ENCODE results near the gene VPS72.
A peak's percentile ranks its signal among the peaks of the same experiment; 100 is the strongest.

VPS72 gene

DNA sequence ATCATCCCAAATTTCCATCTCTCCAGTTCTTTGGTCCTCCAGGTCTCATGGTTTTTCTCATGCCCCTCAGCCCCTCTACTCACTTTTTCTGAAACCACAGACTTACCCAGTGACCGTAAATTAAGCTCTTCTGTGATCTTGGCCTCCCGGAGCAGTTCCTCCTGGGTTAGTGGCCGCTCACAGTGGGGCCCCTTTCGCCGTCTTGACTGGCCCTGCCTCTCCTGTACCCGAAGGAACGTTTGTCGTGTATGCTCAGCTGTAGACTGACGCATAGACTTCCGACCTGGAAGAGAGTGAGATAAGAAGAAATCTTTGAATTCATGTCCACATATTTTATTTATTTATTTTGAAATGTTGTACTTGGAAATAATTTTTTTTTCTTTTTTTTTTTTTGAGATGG, 5.8 kb downstream of the VPS72 start:
- FAIRE-seq, result no peak

DNA sequence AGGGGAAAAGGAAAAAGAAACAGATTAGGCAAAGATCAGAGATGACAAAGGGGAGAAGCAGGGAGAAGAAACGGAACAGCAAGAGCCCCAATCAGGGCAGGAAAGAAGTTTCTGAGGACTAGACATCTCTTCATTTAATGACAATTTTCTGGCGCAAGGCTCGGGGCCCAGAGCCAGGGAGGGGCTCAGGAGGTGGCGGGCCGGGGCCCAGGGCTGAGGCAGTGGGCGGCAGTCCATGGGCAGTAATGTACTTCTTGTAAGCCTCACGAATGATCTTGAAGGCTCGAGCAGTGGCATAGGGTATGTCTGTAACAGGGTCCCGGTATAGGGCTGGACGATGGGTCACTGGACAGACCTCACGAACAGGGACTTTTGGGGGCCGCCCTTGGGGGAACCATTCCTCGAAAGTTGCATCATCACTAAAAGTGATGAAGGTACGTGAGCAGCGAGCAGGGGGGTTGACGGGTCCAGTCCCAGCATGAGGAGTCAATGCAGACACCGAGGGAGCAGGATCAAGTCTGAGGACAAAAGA, 13.4 kb downstream of the VPS72 start:
- no peak for FAIRE-seq

DNA sequence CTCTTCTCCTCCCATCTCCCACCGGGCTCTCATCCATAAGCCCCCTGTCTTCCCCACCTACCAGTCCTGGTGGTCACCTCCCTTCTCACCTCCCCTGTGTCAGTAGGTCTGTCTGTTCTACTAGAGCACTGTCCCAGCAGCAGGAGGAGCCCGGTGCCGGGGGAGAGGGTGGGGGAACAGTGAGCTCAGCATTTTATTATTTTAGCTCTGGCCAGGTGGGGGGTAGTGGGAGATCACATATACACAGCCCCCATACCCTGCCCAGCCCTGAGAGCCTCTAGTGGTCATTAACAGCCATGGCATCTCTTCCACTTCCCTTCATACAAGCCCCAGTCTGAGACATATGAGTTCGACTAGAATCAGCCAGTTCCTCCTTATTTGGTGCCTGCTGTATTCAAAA, 14.1 kb downstream of the VPS72 start, which contains the start of gene TMOD4:
TSS of gene TMOD4 (minus strand) at position 119 of the 400 bp plus-strand sequence. CDS start 1,106 bp downstream, outside the sequence.
- no peak for FAIRE-seq

DNA sequence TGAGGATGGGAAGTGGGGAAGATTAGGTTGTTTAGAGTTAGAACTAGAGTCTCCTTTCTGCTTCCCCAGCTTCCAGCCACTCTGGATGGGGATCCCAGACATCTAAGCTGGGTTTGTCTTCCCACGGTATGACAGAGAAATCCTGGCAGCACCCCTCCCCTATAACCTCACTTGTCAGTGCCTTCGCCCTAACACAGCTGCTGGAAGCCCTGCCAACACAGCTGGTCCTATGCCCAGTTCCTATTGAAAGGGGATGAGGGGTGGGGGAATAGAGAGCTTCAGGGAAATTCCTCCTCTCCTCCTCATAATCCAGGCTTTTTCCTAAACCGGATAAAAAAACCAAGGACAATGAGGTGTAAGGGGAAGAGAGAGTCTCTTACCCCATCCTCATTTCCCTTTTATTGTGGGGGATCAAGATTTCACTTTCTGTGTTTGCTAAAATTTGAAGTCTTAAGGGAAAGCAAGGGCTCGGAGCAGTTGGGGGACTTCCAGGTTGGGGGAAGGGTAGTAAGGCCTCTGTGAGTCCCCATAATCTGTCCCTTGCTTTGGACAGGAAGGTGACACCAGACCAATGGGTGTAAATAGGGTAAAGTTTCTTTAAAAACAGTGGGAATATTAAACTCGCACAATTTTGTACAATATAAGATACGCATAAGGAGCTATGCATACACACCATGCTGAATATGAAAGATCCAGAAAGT, 14.8 kb downstream of the VPS72 start:
- FAIRE-seq, result no peak

DNA sequence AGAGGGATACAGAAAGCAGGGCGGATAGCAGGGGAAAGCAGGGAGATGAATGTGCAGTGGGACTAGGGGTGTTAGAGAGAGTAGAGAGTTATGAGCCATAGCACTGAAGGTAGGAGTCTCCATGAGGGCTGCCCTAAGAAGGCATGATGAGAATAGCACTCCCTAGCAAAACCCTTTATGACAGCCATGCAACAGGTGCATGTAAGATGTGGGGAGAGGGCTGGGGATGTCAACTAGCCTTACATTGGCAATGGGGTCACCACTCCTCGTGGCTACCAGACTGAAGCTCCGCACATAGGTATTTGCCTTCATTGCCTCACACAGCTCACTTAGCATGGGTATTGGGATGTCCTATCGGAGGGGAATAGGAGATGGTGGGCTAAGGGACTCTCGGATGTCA, 18.8 kb downstream of the VPS72 start:
- FAIRE-seq, result no peak

DNA sequence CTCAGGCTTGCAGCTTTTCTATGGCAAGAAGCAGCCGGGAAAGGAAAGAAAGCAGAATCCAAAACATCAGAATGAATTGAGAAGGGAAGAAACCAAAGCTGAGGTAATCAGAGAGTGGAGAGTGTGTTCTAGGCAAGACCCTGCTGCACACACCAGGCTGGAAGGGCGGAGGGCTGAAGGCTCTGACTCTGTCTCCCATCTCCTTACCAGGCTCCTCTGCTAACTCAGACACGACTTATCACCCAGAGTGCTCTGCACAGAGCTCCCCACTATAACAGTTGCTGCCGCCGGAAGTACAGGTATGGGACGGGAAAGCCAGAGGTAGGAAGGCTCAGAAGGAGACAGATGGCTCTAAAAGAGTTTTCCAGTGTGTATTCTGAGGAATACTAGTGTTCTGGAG, 22.9 kb downstream of the VPS72 start:
- no peak for FAIRE-seq

DNA sequence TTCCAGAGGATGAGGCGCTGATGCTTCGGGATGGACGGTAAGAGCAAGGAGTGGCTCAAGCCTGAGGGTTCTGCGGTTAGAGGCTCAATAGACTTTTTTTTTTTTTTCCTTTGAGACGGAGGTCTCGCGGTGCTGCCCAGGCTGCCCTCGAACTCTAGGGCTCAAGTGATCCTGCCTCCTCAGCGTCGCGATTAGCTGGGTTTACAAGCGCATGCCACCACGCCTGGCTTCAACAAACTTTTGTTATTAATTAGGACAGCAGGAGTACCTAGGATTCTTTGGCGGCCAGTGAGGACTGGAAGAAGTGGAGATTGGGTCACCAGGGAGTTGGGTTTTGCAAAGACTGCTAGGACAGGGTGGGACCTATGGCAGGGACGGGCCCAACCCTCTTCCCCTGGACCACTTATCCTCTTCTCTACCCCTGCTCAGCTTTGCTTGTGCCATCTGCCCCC, 23.5 kb downstream of the VPS72 start:
- no peak for FAIRE-seq

DNA sequence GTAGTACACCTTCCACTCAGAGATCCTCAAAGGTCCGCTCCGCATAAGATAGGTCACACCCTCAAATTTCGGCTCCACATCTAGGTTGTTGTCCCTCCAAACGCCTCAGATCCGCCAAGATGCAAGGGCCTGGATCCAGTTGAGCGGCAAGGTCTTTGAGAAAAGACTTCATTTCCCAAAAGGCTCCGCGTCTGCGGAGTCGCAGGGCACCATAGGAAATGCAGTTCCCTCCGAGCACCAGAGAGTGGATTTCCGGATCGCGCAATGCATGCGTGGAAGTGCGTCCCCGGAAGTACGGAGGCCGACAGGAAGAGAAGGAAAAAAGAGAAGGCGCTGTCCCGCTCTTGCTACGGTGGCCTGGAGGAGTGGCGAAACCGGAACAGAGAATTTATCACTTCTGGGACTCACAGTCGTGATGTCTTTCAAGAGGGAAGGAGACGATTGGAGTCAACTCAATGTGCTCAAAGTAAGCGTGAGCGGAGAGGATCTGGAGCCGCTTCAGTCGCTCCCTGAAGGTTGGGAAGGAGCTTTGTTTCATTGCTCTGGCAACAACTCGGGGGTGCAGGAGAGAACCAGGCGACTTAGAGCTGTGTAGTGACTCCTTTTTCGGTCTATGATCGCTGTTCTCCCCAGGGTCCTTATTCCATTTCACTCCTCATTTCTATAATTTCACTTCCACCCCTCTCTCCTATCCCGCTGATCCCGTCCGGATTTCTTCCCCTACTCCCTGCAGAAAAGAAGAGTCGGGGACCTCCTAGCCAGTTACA, 24.1 kb downstream of the VPS72 start, which contains the start of the genes LYSMD1 and SCNM1:
TSS of gene LYSMD1 (minus strand) at position 165 of the 767 bp plus-strand sequence. CDS start 644 bp downstream, outside the sequence.
TSS of gene SCNM1 (plus strand) at position 407 of the 767 bp plus-strand sequence. CDS start at position 416, 9 bp downstream.
- peak; percentile 97 for FAIRE-seq

DNA sequence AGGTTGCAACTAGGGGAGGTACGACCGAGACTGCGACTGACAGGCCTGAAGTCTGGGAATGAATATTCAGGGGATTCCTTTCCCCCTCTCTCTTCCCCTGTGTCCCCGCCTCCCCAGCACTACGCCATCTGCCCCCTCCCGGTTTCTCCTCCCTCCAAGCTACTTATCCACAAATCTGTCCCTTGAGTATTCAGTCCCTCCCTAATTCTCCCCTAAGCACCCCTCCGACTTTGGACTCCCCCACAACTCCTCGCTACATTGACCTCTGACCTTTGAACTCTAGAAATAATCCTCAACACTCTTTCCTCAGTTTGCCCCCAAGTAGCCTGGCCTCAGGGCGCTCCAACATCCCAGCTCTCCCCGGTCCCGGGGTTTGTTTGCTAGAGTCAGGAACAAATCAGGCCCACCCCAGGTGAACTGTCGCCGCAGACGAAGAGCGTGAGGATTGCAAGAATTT, 24.7 kb downstream of the VPS72 start:
- peak; percentile 3 for FAIRE-seq

DNA sequence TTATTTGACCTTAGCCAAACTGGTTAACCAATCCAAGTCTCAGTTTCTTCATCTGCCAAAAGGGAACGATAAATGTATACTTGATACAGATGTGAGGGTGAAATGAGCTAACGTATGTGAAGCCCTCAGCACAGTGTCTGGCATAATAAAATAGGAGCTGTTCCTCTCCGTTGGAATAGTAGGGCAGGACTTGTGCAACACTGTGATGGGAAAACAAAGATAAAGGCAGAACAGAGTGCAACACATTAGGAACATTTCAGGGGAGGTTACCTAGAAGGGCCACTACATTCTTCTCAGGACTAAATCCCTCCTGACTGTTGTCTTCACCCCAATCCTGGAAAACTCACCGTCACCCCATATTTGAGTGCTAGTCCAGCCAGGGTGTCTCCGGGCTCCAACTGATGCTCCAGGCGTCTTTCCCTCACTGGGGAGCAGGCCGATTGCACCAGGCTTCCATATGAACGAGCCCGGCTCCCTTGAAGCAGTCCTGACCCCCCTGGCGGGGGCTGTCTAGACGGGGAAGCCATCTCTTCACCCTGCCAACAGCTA, 25.2 kb downstream of the VPS72 start:
- FAIRE-seq, result no peak

DNA sequence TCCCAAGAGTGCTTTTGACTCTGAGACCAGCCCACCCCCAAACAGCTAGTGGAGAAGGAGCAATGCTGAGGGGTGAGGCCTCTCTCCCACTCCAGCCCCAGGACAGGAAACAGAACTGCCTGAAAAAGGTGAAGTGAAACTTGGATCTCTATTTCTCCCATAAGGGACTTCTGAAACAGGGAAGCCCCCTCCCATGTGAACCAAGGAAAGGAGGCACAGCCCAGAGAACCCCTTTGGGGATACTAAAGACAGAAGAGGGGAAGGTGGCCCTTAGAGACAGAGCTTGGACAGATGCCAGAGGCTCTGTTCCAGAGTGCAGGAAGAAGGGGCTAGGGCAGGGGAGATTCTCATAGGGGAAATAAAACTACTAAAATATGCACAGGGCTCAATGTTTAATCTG, 30.6 kb downstream of the VPS72 start:
- no peak for FAIRE-seq

DNA sequence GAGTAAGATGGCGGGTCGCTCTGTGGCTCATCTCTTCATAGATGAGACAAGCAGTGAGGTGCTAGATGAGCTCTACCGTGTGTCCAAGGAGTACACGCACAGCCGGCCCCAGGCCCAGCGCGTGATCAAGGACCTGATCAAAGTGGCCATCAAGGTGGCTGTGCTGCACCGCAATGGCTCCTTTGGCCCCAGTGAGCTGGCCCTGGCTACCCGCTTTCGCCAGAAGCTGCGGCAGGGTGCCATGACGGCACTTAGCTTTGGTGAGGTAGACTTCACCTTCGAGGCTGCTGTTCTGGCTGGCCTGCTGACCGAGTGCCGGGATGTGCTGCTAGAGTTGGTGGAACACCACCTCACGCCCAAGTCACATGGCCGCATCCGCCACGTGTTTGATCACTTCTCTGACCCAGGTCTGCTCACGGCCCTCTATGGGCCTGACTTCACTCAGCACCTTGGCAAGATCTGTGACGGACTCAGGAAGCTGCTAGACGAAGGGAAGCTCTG, 31.2 kb downstream of the VPS72 start:
- no peak for FAIRE-seq

DNA sequence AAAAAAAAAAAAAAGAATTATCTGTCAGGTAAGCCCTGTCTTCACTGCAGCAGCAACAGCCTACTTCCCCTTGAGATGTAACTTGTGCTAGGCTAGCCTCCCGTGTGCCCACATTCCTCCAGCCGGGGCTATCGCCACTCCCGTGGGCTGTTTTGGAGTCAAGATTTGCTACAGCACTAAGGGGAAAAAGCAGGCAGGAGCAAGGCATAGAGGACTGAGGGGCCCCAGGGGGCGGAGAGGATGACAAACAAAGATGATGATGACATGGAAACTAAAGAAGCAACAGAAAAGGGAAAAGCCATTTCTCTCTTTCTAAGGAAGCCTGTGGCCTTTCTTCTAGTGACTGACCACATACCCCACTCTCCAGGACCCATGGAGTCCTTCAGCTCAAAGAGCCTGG, 31.7 kb downstream of the VPS72 start:
- no peak for FAIRE-seq

DNA sequence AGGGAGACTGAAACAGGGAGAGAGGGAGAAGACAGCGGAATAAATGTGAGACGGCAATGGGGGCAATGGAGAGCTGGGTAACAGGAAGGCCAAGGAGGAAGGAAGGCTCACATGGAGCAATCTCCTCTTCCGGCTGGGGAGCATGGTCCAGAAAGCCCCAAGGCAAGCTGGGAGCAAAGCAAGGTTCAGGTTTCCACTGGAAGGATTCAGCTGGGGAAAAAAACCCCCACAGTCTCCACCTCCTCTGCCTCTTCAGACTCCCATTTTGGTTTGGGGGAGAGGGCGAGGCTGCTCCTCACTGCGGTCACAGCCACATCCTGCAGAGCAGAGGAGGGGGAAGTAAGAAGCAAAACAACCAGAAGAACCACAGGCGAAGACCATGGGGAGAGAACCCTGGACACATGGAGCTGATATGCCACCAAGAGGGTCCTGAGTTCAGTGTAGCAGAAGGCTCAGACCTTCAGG, 32.9 kb downstream of the VPS72 start:
- FAIRE-seq, result no peak

DNA sequence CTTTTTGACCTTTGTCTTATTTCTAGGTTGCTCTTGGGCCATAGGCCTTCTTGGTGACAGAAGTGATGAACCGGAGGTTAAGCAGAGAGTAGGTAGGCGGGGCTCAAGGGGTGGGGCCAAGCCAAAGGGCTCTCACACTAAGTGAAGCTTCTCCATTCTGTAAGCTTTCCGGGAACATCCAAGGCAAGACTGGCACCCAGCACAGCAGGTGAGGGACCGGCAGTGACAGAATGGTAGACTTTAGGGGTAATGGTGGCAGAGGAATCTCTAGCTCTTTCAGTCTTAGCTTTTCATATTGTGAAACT, 33.5 kb downstream of the VPS72 start, which contains the start of gene TNFAIP8L2:
TSS of gene TNFAIP8L2 (plus strand) at position 135 of the 305 bp plus-strand sequence. CDS start 2,049 bp downstream, outside the sequence.
- FAIRE-seq, result no peak

DNA sequence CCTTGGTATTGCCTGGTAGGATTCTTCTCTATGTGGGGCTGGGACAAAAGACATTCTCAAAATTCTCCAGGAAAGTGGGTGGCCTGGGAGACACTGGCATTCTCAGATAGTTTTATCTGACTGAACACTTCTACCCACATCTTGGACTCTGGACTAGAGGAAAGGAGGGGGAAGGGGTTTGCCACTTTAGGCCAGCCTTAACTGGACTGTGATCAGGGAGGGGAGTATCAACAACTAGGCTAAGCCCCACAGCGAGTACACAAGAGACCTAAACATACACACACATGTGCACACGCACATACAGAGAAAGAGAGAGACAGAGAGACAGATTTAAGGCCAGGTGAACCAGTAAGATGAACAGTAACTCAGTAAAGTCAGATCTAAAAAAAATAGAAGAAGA, 42.3 kb downstream of the VPS72 start:
- no peak for FAIRE-seq

DNA sequence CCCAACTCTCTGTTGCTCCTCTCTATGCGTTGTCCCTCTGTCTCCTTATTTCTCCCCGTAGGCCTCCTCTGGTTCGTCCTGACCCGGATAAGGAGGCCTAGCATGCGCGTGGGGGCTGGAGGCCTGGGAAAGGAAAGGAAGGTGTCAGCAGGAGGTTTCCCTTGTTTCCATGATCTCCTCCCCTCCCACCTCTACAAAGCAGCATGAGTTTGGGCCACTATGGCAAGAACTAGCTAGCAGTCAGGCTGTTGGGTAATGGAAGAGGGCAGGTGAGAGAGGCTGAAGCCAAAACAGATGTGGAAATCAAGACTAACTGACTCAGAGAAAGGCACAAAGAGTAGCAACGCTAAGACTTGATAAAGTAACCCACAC, 42.9 kb downstream of the VPS72 start:
- FAIRE-seq, result no peak

DNA sequence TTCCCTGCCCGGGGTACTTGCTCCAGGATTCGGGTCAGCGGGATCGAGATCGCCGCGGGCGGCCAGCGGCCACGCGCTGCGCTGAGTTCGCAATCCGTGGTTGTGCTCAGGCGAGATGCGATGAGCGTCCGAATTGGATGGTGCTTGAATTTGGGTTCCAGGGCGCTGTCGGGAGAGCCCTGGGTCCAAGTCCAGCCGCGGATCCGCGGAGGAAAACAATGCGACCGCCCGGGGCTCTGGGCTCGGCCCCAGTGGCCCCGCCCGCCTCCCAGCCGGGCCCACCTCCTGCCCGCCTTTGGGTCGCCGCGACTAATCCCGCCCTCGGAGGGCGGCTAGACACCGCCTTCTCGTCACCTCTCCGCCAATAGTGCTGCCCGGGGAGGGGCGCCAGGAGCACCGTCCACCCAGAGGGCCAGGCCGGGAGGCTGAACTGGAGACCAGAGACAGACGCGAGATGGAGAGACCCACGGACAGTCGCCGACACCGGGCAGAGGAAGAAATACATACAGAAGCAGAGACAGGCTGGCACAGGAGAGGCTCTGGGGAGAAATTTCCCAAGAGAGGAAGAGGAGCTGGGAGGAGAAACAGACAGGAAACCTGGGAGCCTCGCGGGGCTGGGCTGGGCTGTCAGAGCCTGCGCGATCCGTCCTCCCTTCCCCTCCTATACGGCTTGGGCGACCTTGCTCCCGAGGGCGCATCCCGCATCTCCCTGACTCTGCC, 43.4 kb downstream of the VPS72 start, which contains the start of gene SEMA6C:
TSS of gene SEMA6C (minus strand) at position 220 of the 720 bp plus-strand sequence. CDS start 4,010 bp downstream, outside the sequence.
- peak; percentile 36 for FAIRE-seq

DNA sequence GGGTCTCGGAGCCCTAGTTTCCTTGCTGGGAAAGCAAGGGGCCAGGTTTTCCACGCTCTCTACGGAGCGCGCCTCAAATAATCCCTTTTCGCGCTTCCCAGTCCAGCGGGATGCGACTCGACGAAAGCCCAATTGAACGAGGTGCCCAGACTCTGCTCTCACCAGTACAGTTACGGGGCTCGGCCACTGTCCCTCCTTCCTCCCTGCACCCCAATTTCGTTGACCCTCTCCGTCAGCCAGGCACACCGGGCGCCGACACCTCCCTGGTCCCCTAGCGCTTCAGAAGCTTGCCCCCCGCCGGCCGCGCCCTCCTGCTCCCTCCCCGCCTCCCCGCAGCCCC, 44.0 kb downstream of the VPS72 start:
- no peak for FAIRE-seq

DNA sequence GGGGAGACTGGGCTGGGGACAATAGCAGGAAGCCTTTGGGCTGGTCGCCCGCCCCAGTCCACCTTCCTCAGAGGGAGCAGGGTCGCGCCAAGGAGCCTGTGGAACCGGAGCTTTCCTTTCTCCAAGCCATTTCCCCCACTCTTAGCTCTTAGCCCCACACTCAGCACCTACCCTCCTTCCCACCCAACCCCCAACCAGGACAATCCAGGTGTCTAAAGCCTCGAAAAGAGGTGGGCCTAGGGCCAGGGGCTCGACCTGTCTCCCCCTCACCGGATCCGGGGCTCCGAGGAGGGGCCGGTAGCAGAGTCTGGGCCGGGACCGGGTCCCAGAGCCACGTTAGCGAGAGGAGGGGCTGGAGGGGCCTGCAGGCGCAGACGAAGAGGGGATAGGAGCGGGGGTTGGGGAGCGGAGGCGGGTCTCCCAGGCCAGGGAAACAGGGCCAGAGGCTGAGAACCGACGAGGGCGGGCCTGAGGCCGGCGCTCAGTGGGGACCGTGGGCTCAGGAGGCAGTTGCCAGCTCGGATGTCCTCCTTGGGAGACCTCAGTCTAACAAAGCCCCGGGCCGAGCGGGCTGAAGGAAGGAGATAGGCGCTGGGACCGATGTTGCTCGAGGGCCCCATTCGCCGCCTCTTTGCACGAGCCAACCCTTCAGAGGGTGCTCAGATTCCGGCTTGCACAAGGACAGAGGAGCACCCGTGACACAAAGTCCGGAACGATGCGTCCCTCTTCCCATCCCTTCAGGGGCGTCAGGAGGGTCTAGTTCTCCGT, 44.5 kb downstream of the VPS72 start:
- FAIRE-seq, result no peak

DNA sequence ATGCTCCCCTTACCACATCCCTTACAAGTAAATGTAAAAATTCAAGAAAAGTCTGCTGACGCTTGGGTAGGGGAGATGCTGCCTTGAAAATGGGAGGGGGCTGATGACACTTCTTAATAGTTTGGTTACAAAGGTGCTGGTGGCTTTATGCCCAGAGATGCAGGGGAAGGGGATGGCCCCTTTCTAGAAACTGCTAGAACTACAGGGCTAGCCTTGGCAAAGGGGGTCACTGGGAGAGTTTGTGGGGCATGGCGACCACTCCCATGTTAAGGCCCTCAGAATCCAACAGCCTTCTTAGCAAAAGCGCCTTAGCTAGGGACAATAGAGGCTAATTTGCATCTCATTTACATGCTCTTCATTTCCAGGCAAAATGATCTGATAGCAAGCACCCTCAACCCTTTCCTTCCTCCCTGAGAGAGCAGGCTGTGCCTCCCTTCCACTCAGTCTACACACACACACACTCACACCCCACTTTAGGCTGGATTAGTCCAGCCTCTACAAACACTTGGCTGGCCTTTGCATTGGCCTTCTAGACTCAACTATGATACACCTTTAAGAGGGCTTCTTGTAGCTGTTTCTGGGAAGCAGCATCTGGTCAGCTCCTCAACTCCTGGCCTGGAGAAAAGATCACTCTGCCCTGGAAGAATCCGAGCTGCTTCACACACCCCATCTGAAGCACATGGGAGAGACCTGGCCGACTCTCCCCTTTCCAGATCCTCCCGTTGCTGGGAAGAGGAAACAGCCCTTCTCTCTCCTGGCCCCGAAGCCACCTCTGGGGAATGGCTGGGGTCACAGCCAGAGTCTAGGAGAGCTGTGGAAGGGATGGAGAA, 45.3 kb downstream of the VPS72 start:
- no peak for FAIRE-seq

Data from G401.6 (cell line).